Right forelimb (tissue), 1 donor: ENCODE measurements around the gene MTHFD1.

Experiments used
- DNase-seq: peaks from one replicate; pipeline ENCODE4 v3.0.0-alpha.2; 2018

Gene MTHFD1

GRCh38 chr14:64450255-64450654, 62.1 kb downstream of the MTHFD1 start:
- DNase-seq = no peak

DNA sequence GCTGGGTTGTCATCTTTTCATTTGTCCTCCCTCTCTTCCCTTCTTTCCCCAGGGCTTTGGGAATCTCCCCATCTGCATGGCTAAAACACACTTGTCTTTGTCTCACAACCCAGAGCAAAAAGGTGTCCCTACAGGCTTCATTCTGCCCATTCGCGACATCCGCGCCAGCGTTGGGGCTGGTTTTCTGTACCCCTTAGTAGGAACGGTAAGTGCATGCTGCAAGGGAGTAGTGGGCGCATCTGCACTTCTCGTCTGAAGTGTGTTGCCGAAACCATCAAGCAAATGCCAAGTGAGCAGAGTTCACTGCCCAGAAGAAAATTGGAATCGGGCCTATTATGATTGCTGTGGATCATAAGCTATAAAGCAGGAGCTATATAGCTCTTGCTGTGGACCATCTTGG, 66.5 kb downstream of the MTHFD1 start:
- no peak for DNase-seq

- no peak for DNase-seq
These were observed 71.4 kb downstream of the MTHFD1 start for GRCh38 chr14:64459405-64460136.

GRCh38 chr14:64461221-64461620, 73.1 kb downstream of the MTHFD1 start:
- no peak for DNase-seq

DNA sequence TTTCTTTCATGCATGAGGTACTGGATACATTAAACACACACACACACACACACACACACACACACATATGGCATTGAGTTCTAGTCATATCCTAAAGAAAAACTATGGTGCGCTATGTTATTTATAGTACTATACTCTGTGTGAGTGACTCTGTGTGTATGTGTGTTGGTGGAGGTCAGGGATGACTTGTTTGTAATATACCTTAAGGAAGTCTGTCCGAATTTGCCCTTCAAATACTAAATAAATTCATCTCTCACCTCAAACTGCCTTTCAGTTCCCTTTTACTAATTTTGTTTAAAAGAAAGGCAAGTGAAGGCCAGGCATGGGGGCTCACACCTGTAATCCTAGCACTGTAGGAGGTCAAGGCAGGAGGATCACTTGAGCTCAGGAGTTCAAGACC, 75.0 kb downstream of the MTHFD1 start:
- DNase-seq = no peak

DNA sequence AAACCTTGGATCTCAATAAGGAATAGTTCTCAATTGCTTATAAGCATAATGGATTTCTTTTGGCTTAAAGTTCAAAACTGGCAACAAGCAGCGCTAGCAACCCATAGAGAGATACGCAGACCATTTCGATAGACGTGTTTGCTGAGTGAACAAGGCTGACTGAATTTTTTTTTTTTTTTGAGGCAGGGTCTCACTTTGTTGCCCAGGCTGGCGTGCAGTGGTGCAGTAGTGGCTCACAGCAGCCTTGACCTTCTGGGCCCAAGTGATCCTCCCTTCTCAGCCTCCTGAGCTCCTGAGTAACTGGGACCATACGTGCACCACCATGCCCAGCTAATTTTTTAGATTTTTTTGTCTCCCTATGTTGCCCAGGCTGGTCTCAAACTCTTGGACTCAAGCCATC, 75.7 kb downstream of the MTHFD1 start:
- no peak for DNase-seq

DNA sequence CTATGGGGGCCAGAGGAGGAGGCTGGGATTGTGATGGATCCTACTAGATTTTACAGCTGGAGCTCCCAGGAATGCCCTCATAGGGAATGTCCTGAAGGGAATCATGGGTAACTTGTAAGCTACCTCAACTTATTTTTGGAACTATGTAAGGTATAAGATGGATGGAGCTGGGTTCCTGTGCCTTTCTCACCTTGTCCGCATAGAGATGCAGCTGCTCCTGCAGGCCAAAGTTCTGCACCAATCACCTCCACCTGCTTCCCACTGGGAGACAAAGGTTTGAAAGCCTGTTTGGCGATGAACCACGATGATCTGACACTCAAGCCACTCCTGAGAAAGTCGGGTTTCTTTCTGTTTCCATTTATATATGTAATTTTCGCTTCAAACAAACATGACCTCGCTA, 76.5 kb downstream of the MTHFD1 start:
- DNase-seq = no peak

- peak; percentile 75 for DNase-seq
These were observed 77.2 kb downstream of the MTHFD1 start, which contains the start of gene AKAP5 for GRCh38 chr14:64465191-64465822. TSS of gene AKAP5 (plus strand) at chr14:64465499. CDS start at chr14:64468395, 2,896 bp downstream.

DNA sequence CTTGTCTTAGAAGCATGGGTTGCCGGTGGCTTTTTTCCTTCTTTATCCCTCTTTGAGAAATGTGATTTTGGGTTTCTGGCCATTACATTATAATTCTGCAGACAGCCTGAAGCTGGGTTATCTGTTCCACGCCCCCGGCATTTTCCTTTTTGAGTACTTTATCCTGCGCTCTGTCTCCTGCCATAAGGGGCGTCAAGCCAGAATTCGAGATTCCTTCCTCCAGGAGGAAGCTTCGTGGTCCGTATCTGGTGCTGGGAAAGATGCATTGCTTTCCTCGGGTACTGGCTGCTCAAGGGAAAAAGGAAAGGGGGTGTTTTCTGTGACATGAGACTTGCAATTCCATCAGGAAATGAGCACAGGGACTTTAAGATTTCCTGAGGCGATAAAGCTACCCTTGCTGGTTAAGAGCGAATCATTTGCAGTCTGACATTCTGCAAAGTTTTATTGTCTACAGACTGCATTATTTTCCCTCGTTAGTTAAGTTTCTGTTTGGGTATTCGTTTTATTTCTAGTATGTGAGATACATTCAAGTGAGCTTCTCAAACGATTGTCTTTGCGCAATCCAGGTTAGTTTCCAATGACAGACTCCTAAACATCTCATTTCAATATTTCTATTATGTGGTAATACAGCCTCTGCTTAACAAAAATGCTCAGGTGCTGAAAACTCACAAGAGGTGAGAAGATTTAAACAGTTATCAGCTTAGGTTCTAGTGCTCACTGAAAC, 77.8 kb downstream of the MTHFD1 start:
- DNase-seq = peak; percentile 69

DNA sequence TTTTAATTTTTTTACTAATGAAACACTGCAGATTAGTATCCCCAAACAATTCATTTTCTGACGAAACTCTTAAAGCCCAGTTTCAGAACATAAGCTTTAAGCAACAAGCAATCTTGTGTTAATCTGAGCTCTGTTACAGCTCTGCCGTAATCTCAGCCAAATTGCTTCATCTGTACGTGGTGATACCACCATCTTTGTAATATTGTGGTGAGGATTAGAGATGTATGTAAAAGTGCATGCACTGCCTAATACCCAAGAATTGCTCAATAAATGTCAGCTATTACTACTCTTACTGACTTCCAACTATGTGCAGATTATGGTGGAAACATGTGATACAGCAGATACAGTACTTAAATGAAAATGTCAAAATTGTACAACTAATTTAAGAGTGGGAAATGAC, 78.9 kb downstream of the MTHFD1 start:
- no peak for DNase-seq

GRCh38 chr14:64467566-64467965, 79.4 kb downstream of the MTHFD1 start:
- DNase-seq = no peak

GRCh38 chr14:64468451-64468850, 80.3 kb downstream of the MTHFD1 start:
- DNase-seq = no peak

DNA sequence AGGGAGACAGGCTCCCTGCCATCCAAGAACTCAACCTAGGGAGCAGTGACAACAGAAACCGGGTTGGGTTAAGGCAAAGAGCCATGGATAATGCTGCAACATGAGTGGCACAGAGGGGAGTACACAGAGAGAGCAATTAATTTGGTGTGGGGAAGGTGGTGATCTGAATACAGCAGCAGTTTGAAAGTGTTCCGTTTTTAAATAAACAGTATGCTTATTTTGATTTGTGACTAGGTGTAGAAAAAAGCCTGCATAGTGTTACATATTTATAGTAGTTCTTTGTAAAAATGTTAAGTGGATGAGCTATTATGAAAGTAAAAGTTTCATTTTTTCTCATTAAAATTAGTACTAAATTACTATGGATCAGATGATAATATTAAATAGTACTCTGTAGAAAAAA, 85.9 kb downstream of the MTHFD1 start:
- no peak for DNase-seq

- no peak for DNase-seq
These were observed 86.5 kb downstream of the MTHFD1 start for GRCh38 chr14:64474698-64475097.

- no peak for DNase-seq
These were observed 87.6 kb downstream of the MTHFD1 start for GRCh38 chr14:64475585-64476273.

GRCh38 chr14:64476438-64476837, 88.3 kb downstream of the MTHFD1 start:
- DNase-seq = no peak

GRCh38 chr14:64478634-64479250, 90.6 kb downstream of the MTHFD1 start:
- no peak for DNase-seq

DNA sequence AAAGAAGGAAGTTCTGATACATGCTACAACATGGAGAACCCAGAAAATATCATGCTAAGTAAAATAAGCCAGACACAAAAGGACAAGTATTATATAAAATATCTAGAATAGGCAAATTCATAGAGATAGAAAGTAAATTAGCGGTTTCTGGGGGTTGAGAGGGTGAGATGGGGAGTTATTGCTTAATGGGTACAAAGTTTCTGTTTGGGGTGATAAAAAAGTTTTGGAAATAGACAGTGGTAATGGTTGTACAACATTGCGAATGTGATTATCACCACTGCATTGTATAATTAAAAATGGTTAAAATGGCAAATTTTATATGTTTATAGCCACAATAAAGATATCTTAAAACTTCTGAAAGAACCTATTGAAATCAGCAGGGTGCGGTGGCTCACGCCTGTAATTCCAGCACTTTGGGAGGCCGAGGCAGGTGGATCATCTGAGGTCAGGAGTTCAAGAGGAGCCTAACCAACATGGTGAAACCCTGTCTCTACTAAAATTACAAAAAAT, 100.5 kb downstream of the MTHFD1 start:
- DNase-seq = no peak

DNA sequence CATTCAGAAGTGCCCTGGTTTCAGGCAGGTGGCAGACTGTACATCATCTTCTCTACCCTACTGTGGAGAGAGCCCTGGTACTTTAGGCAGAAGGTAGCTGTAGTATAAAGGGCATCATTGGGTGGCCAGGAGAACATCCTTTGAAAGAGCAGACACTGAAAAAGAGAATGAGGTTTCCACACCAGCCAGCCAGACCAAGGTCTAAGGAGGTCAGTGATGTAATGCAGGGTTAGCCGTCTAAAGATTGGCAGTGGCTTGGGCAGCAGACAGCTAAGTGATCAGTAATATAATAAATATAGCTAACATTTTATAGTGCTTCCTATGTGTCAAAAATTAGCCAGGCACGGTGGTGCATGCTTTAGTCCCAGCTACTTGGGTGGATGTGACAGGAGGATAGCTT, 103.5 kb downstream of the MTHFD1 start:
- no peak for DNase-seq

GRCh38 chr14:64493455-64493854, 105.3 kb downstream of the MTHFD1 start:
- DNase-seq = no peak

DNA sequence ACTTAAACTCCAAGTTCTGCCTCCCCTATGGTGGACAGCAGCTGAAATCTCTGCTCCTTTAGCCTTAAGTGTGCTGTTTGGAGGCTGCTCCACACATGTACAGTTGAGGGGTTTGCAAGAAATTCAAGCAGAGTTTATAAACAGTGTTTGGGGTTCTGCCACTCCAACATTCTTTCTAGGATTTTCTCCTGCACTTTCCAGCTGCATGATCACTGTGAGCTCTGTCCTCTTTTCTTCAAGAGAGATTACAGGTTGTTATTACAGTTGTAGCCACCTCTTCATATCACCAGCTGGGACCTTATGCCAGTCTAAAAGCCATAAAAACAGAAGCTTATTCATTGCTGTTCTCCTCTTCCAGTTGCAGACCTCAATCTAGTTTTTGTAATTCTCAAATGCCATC, 107.1 kb downstream of the MTHFD1 start:
- no peak for DNase-seq

- no peak for DNase-seq
These were observed 108.6 kb downstream of the MTHFD1 start for GRCh38 chr14:64496764-64497163.

DNA sequence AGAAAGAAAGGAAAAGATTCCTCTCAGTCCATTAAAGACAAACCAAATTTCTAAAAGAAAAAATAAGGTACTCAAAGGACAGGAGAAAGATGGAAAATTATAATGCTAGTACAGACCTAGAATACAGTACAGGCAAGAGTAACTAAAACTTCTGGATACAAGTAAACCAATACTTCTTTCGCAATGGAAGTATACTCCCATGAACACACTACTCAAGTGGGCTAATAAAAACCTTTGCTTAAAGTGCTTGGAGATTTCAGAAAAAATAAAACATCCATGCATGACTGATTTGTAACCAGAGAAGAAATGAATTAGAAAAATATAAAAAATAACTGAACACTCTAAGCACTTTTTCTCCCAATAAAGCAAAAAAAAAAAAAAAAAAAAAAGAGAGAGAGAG, 111.9 kb downstream of the MTHFD1 start:
- no peak for DNase-seq
